HepG2 (cell line): ENCODE measurements around the gene SULT2B1. TPM values are rescaled to one million over a fixed set of nuclear protein-coding genes. Genes with fewer than 3 reads are reported as not detected.

Source experiments
- BORCS8-MEF2B ChIP-seq: sonication (generic); formaldehyde crosslinking; IDR thresholded peaks from 2 replicates; pipeline ENCODE4 v1.8.0; 2022; ENCODE audit warnings: mild to moderate bottlenecking, missing genetic modification reagents
- CC2D1A ChIP-seq: sonication (generic); formaldehyde crosslinking; IDR thresholded peaks from 2 replicates; pipeline ENCODE4 v1.8.1; 2023; ENCODE audit warnings: mild to moderate bottlenecking, missing genetic modification reagents
- DMAP1 ChIP-seq: IDR thresholded peaks from 2 replicates; pipeline ENCODE4 v1.6.1; 2016
- GZF1 ChIP-seq: sonication (generic); formaldehyde crosslinking; IDR thresholded peaks from 2 replicates; pipeline ENCODE4 v1.5.1; 2020; ENCODE audit warnings: mild to moderate bottlenecking, missing genetic modification reagents
- KDM3A ChIP-seq: IDR thresholded peaks from 2 replicates; pipeline ENCODE4 v1.6.1; 2018; ENCODE audit warnings: low read depth, missing compliant biosample characterization
- KLF15 ChIP-seq: sonication (generic); formaldehyde crosslinking; IDR thresholded peaks from 2 replicates; pipeline ENCODE4 v1.8.1; 2023; ENCODE audit warnings: borderline replicate concordance, mild to moderate bottlenecking, inconsistent platforms, missing genetic modification reagents, mixed read lengths
- LCORL ChIP-seq, 2 experiments: fragments of 450-650 bp in 1 of 2; sonication (generic) in 1 of 2; formaldehyde crosslinking in 1 of 2; IDR thresholded peaks; 2 replicates each; pipeline versions ENCODE4 v1.5.0 to v1.6.1; 2017 to 2020; ENCODE audit warnings: antibody characterized with exemption in 1 of 2, missing genetic modification reagents in 1 of 2
- MTA1 ChIP-seq: sonication (generic); formaldehyde crosslinking; IDR thresholded peaks from 2 replicates; pipeline ENCODE4 v1.4.0; 2020; ENCODE audit warnings: missing genetic modification reagents, mild to moderate bottlenecking, borderline replicate concordance
- NBN ChIP-seq: fragments of 450-650 bp; conservative IDR thresholded peaks from 2 replicates; pipeline ENCODE4 v1.6.1; 2017
- SIX4 ChIP-seq: sonication (generic); formaldehyde crosslinking; IDR thresholded peaks from 2 replicates; pipeline ENCODE4 v1.4.0; 2020; ENCODE audit warnings: missing genetic modification reagents
- SPEN ChIP-seq: sonication (generic); formaldehyde crosslinking; IDR thresholded peaks from 2 replicates; pipeline ENCODE4 v1.5.1; 2020; ENCODE audit warnings: low read depth, mild to moderate bottlenecking, missing genetic modification reagents
- YY1 ChIP-seq: IDR thresholded peaks from 2 replicates; pipeline ENCODE4 v1.6.1; 2011; ENCODE audit warnings: low read length, low read depth, moderate library complexity, mild to moderate bottlenecking; ENCODE audit not compliant: insufficient read depth, insufficient replicate concordance
- ZFP82 ChIP-seq: sonication (generic); formaldehyde crosslinking; IDR thresholded peaks from 2 replicates; pipeline ENCODE4 v1.5.1; 2020; ENCODE audit warnings: mild to moderate bottlenecking, missing genetic modification reagents, borderline replicate concordance
- ZNF232 ChIP-seq: sonication (generic); formaldehyde crosslinking; IDR thresholded peaks from 2 replicates; pipeline ENCODE4 v1.4.0; 2020; ENCODE audit warnings: missing genetic modification reagents, borderline replicate concordance
- ZNF496 ChIP-seq: sonication (generic); formaldehyde crosslinking; IDR thresholded peaks from 2 replicates; pipeline ENCODE4 v1.8.1; 2023; ENCODE audit warnings: mild to moderate bottlenecking, moderate library complexity, missing genetic modification reagents; ENCODE audit not compliant: insufficient replicate concordance
- polyA plus RNA-seq, 8 experiments: library from polyadenylated mRNA; depleted of rRNA in 3 of 8; stranded (reverse) in 7 of 8; unstranded in 1 of 8; fragments of >200 nt; fragmentation: Illumina TruSeq in 4 of 8; extraction: Trizol in 4 of 8; gene quantifications; 2 replicates each; pipeline versions ENCODE4 v1.2.1 to v1.2.3, GENCODE V29; 2011 to 2016; ENCODE audit warnings: low read depth in 4 of 8, missing spikeins in 1 of 8, mixed read lengths in 1 of 8; ENCODE audit not compliant: insufficient read depth in 1 of 8
- total RNA-seq, 5 experiments: library from RNA; depleted of rRNA; stranded (reverse); fragments of >200 nt; fragmentation: Illumina TruSeq; extraction: Trizol; gene quantifications; 2 replicates each; pipeline ENCODE4 v1.2.3, GENCODE V29; 2016; ENCODE audit warnings: low read depth in 1 of 5
- TF ChIP-seq, protein P1 (sequence below): sonication (generic); formaldehyde crosslinking; IDR thresholded peaks from 2 replicates; pipeline ENCODE4 v1.5.0; 2020; ENCODE audit warnings: mild to moderate bottlenecking, missing genetic modification reagents
- TF ChIP-seq, protein P2 (sequence below): sonication (generic); formaldehyde crosslinking; IDR thresholded peaks from 2 replicates; pipeline ENCODE4 v1.4.0; 2020; ENCODE audit warnings: mild to moderate bottlenecking, low read depth, missing genetic modification reagents
- TF ChIP-seq, protein P3 (sequence below): IDR thresholded peaks from 2 replicates; pipeline ENCODE4 v1.6.1; 2018; ENCODE audit warnings: missing genetic modification reagents, mild to moderate bottlenecking, missing compliant biosample characterization
- TF ChIP-seq, protein P4 (sequence below): sonication (generic); formaldehyde crosslinking; IDR thresholded peaks from 2 replicates; pipeline ENCODE4 v1.5.1; 2020; ENCODE audit warnings: mild to moderate bottlenecking, missing genetic modification reagents, moderate library complexity

Gene SULT2B1
- total and polyA plus RNA-seq, 2 of the 13 experiments (the other 11 are each of a cell fraction or from before 2014, with no cell fraction given): 0.13 TPM; not detected in 1

DNA sequence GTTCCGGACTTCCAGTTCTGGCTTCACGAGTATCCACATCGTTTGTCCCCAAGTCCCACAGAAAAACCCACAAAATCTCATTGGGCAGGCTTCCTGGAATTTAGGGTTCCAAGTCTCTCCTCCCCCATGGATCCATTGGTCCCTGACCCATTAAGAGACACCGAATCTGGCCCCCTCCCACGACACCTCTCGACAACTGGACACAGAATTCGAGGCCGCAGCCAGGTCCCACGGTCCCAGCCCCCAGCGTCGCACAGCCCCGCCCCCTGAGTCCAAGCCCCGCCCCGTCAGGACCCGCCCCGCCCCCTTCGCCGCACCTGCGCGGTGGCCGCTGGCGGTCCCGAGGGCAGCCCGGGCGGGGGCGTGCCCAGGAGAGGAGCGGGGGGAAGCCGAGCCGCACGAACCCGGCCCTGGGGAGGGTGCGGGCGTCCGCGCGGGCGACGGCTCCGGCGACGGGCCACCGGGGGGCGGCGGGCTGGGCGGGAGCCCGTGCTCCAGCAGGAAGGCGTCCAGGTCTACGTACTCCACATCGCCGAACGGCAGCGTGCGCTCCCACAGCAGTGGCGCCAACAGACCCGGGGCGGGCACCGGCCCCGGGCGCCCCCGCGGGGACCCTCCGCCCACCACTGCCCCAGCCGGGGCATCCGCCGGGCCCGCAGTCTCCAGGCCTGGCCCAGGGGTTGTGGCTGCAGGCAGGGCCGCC lies 83.4 kb downstream of the SULT2B1 start (continued):
- TF ChIP-seq, protein P1, sequence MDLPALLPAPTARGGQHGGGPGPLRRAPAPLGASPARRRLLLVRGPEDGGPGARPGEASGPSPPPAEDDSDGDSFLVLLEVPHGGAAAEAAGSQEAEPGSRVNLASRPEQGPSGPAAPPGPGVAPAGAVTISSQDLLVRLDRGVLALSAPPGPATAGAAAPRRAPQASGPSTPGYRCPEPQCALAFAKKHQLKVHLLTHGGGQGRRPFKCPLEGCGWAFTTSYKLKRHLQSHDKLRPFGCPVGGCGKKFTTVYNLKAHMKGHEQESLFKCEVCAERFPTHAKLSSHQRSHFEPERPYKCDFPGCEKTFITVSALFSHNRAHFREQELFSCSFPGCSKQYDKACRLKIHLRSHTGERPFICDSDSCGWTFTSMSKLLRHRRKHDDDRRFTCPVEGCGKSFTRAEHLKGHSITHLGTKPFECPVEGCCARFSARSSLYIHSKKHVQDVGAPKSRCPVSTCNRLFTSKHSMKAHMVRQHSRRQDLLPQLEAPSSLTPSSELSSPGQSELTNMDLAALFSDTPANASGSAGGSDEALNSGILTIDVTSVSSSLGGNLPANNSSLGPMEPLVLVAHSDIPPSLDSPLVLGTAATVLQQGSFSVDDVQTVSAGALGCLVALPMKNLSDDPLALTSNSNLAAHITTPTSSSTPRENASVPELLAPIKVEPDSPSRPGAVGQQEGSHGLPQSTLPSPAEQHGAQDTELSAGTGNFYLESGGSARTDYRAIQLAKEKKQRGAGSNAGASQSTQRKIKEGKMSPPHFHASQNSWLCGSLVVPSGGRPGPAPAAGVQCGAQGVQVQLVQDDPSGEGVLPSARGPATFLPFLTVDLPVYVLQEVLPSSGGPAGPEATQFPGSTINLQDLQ (CRISPR knock-in tag): no peak
- TF ChIP-seq, protein P2, sequence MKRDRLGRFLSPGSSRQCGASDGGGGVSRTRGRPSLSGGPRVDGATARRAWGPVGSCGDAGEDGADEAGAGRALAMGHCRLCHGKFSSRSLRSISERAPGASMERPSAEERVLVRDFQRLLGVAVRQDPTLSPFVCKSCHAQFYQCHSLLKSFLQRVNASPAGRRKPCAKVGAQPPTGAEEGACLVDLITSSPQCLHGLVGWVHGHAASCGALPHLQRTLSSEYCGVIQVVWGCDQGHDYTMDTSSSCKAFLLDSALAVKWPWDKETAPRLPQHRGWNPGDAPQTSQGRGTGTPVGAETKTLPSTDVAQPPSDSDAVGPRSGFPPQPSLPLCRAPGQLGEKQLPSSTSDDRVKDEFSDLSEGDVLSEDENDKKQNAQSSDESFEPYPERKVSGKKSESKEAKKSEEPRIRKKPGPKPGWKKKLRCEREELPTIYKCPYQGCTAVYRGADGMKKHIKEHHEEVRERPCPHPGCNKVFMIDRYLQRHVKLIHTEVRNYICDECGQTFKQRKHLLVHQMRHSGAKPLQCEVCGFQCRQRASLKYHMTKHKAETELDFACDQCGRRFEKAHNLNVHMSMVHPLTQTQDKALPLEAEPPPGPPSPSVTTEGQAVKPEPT (CRISPR knock-in tag): no peak
- TF ChIP-seq KLF15 (CRISPR knock-in tag) (no peak), YY1 (peak; percentile 24), ZNF496 (CRISPR knock-in tag) (no peak), DMAP1 (CRISPR knock-in tag) (no peak), SIX4 (CRISPR knock-in tag) (no peak), SPEN (0 out of 2 replicates have a peak, but pooled peaks have one; percentile 46), KDM3A (CRISPR knock-in tag) (no peak), GZF1 (CRISPR knock-in tag) (no peak), LCORL (IDR thresholded peaks at IDR 0.05) (no peak), LCORL (CRISPR knock-in tag; IDR thresholded peaks at IDR 0.05) (no peak), NBN (no peak), ZFP82 (CRISPR knock-in tag) (no peak), BORCS8-MEF2B (no peak), MTA1 (no peak), ZNF232 (CRISPR knock-in tag) (no peak), CC2D1A (CRISPR knock-in tag) (no peak)
- TF ChIP-seq, protein P3, sequence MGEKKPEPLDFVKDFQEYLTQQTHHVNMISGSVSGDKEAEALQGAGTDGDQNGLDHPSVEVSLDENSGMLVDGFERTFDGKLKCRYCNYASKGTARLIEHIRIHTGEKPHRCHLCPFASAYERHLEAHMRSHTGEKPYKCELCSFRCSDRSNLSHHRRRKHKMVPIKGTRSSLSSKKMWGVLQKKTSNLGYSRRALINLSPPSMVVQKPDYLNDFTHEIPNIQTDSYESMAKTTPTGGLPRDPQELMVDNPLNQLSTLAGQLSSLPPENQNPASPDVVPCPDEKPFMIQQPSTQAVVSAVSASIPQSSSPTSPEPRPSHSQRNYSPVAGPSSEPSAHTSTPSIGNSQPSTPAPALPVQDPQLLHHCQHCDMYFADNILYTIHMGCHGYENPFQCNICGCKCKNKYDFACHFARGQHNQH (CRISPR knock-in tag): no peak
- TF ChIP-seq, protein P4, sequence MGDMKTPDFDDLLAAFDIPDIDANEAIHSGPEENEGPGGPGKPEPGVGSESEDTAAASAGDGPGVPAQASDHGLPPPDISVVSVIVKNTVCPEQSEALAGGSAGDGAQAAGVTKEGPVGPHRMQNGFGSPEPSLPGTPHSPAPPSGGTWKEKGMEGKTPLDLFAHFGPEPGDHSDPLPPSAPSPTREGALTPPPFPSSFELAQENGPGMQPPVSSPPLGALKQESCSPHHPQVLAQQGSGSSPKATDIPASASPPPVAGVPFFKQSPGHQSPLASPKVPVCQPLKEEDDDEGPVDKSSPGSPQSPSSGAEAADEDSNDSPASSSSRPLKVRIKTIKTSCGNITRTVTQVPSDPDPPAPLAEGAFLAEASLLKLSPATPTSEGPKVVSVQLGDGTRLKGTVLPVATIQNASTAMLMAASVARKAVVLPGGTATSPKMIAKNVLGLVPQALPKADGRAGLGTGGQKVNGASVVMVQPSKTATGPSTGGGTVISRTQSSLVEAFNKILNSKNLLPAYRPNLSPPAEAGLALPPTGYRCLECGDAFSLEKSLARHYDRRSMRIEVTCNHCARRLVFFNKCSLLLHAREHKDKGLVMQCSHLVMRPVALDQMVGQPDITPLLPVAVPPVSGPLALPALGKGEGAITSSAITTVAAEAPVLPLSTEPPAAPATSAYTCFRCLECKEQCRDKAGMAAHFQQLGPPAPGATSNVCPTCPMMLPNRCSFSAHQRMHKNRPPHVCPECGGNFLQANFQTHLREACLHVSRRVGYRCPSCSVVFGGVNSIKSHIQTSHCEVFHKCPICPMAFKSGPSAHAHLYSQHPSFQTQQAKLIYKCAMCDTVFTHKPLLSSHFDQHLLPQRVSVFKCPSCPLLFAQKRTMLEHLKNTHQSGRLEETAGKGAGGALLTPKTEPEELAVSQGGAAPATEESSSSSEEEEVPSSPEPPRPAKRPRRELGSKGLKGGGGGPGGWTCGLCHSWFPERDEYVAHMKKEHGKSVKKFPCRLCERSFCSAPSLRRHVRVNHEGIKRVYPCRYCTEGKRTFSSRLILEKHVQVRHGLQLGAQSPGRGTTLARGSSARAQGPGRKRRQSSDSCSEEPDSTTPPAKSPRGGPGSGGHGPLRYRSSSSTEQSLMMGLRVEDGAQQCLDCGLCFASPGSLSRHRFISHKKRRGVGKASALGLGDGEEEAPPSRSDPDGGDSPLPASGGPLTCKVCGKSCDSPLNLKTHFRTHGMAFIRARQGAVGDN (CRISPR knock-in tag): no peak
